Mucosa of stomach (tissue), 1 donor: ENCODE results near the gene TMEM108.

ENCODE experiments used
- H3K27me3 ChIP-seq: one replicate; pipeline ENCODE4 v1.7.0; 2013; ENCODE audit warnings: mild to moderate bottlenecking, low read length; ENCODE audit not compliant: control insufficient read depth, insufficient read depth
- H3K36me3 ChIP-seq: one replicate; pipeline ENCODE4 v1.7.0; 2013; ENCODE audit warnings: low read length; ENCODE audit not compliant: control insufficient read depth, insufficient read depth
- H3K4me1 ChIP-seq: one replicate; pipeline ENCODE4 v1.7.0; 2013; ENCODE audit warnings: mild to moderate bottlenecking, low read length; ENCODE audit not compliant: control insufficient read depth, insufficient read depth
- H3K4me3 ChIP-seq: one replicate; pipeline ENCODE4 v1.7.0; 2013; ENCODE audit warnings: low read length
- H3K9ac ChIP-seq: one replicate; pipeline ENCODE4 v1.7.0; 2013; ENCODE audit warnings: mild to moderate bottlenecking, low read length, moderate library complexity
- H3K9me3 ChIP-seq: one replicate; pipeline ENCODE4 v1.7.0; 2013; ENCODE audit warnings: mild to moderate bottlenecking, low read length, moderate library complexity; ENCODE audit not compliant: control insufficient read depth
- donor health status: Pancreatic carcinoma.

TMEM108 gene

GRCh38 chr3:133058243-133058642 is 20.1 kb downstream of the TMEM108 start:
- H3K4me1 ChIP-seq = no peaks in the 10 kb centered on the region

GRCh38 chr3:133058831-133059230 is 20.6 kb downstream of the TMEM108 start:
- no peak overlapping the region for H3K9ac ChIP-seq
- no peak overlapping the region for H3K4me3 ChIP-seq
- H3K27me3 ChIP-seq = no peaks in the 10 kb centered on the region
- H3K9me3 ChIP-seq = no peaks in the 10 kb centered on the region
- H3K36me3 ChIP-seq = no peaks in the 10 kb centered on the region
- H3K4me1 ChIP-seq = no peaks in the 10 kb centered on the region

More at GRCh38 chr3:133058243-133058642, 20.1 kb downstream of the TMEM108 start:
- no peak overlapping the region for H3K9ac ChIP-seq
- no peaks in the 10 kb centered on the region for H3K9me3 ChIP-seq
- no peaks in the 10 kb centered on the region for H3K27me3 ChIP-seq
- H3K36me3 ChIP-seq = no peaks in the 10 kb centered on the region
- H3K4me3 ChIP-seq = no peak overlapping the region

GRCh38 chr3:133065193-133065961 is 27.2 kb downstream of the TMEM108 start:
- Histone ChIP-seq H3K4me1 (no peaks in the 10 kb centered on the region), H3K27me3 (no peaks in the 10 kb centered on the region), H3K36me3 (no peaks in the 10 kb centered on the region), H3K9ac (no peak overlapping the region), H3K9me3 (no peaks in the 10 kb centered on the region), H3K4me3 (no peak overlapping the region)

- H3K36me3 ChIP-seq = no peaks in the 10 kb centered on the region
- no peak overlapping the region for H3K9ac ChIP-seq
- H3K4me1 ChIP-seq = no peaks in the 10 kb centered on the region
- no peaks in the 10 kb centered on the region for H3K9me3 ChIP-seq
- H3K4me3 ChIP-seq = no peak overlapping the region
- H3K27me3 ChIP-seq = no peaks in the 10 kb centered on the region
Observed at GRCh38 chr3:133066026-133066425, 27.8 kb downstream of the TMEM108 start.

- Histone ChIP-seq H3K9ac (no peak overlapping the region), H3K36me3 (no peaks in the 10 kb centered on the region), H3K9me3 (no peaks in the 10 kb centered on the region), H3K4me1 (no peaks in the 10 kb centered on the region), H3K27me3 (no peaks in the 10 kb centered on the region), H3K4me3 (no peak overlapping the region)
Observed at GRCh38 chr3:133069556-133070286, 31.5 kb downstream of the TMEM108 start.

GRCh38 chr3:133074977-133075376 is 36.8 kb downstream of the TMEM108 start:
- Histone ChIP-seq H3K9ac (no peak overlapping the region), H3K27me3 (no peaks in the 10 kb centered on the region), H3K4me3 (no peak overlapping the region), H3K36me3 (no peaks in the 10 kb centered on the region), H3K9me3 (no peaks in the 10 kb centered on the region), H3K4me1 (no peaks in the 10 kb centered on the region)

- H3K4me1 ChIP-seq = no peaks in the 10 kb centered on the region
- no peaks in the 10 kb centered on the region for H3K27me3 ChIP-seq
- no peak overlapping the region for H3K4me3 ChIP-seq
- no peaks in the 10 kb centered on the region for H3K9me3 ChIP-seq
- H3K36me3 ChIP-seq = no peaks in the 10 kb centered on the region
- H3K9ac ChIP-seq = no peak overlapping the region
Observed at GRCh38 chr3:133077688-133078087, 39.5 kb downstream of the TMEM108 start.

GRCh38 chr3:133079621-133080020 is 41.4 kb downstream of the TMEM108 start:
- Histone ChIP-seq H3K36me3 (no peaks in the 10 kb centered on the region), H3K9ac (no peak overlapping the region), H3K4me3 (no peak overlapping the region), H3K4me1 (no peaks in the 10 kb centered on the region), H3K27me3 (no peaks in the 10 kb centered on the region), H3K9me3 (no peaks in the 10 kb centered on the region)

GRCh38 chr3:133081016-133081415 is 42.8 kb downstream of the TMEM108 start:
- H3K4me1 ChIP-seq = no peaks in the 10 kb centered on the region
- H3K36me3 ChIP-seq = no peaks in the 10 kb centered on the region
- H3K4me3 ChIP-seq = no peak overlapping the region
- no peaks in the 10 kb centered on the region for H3K9me3 ChIP-seq
- H3K27me3 ChIP-seq = no peaks in the 10 kb centered on the region
- H3K9ac ChIP-seq = no peak overlapping the region

- Histone ChIP-seq H3K9ac (no peak overlapping the region), H3K27me3 (no peaks in the 10 kb centered on the region), H3K9me3 (no peaks in the 10 kb centered on the region), H3K4me1 (no peaks in the 10 kb centered on the region), H3K36me3 (no peaks in the 10 kb centered on the region), H3K4me3 (no peak overlapping the region)
Observed at GRCh38 chr3:133083395-133083794, 45.2 kb downstream of the TMEM108 start.

GRCh38 chr3:133089906-133090485 is 51.8 kb downstream of the TMEM108 start:
- Histone ChIP-seq H3K4me1 (no peaks in the 10 kb centered on the region), H3K27me3 (no peaks in the 10 kb centered on the region), H3K9ac (no peak overlapping the region), H3K4me3 (no peak overlapping the region), H3K9me3 (no peaks in the 10 kb centered on the region), H3K36me3 (no peaks in the 10 kb centered on the region)

- H3K4me1 ChIP-seq = peaks cover 5% of the 10 kb centered on the region
- no peak overlapping the region for H3K9ac ChIP-seq
- H3K27me3 ChIP-seq = no peaks in the 10 kb centered on the region
- H3K4me3 ChIP-seq = no peak overlapping the region
- no peaks in the 10 kb centered on the region for H3K9me3 ChIP-seq
- H3K36me3 ChIP-seq = no peaks in the 10 kb centered on the region
Observed at GRCh38 chr3:133092681-133093080, 54.5 kb downstream of the TMEM108 start.
